Left cardiac atrium (tissue), 4 donors: ENCODE measurements around the gene SLC39A11. TPM values are rescaled to one million over a fixed set of nuclear protein-coding genes. Genes with fewer than 3 reads are reported as not detected.
"Not testable (repeated sequence)": the region's sequence is repeated elsewhere in the genome, so short reads cannot be mapped to it uniquely, and the experiment has no call there.

Experiments used
- ATAC-seq, 2 donors: fragments of 200-7000 bp; cut with Tn5 transposase; one replicate each; pipeline ENCODE4 v1.9.1; 2020; ENCODE audit warnings: mild to moderate bottlenecking in 2 of 2, moderate library complexity in 2 of 2
- DNase-seq: peaks from one replicate; pipeline ENCODE4 v3.0.0-alpha.2; 2020
- intact Hi-C, 2 donors: fragments of 100-400 bp; cut with DNase I; formaldehyde crosslinking; loops; one replicate each; pipeline versions ENCODE4 v1.14.1 to v1.15.1; 2022 to 2023
- long read RNA-seq: library from polyadenylated mRNA; unstranded; transcript quantifications from one replicate; pipeline ENCODE4 v2.0.0, GENCODE V29; 2021
- total RNA-seq, 2 donors: library from RNA; stranded (reverse); fragmentation: NEBNext Ultra II Directional; extraction: Animal tissue kit (Norgen Biotek cat#: 25700); gene quantifications; one replicate each; pipeline ENCODE4 v1.2.1, GENCODE V29; 2021
- donor health status: DM: no; HTN: yes; CAD: no.
- donor health status: DM: no; HTN: yes; CAD: no; lungs with severe emphysema.
- donor health status: DM: yes; HTN: yes; CAD: no.
- donor health status: Dilated cardiomyopathy.

Gene SLC39A11, protein sequence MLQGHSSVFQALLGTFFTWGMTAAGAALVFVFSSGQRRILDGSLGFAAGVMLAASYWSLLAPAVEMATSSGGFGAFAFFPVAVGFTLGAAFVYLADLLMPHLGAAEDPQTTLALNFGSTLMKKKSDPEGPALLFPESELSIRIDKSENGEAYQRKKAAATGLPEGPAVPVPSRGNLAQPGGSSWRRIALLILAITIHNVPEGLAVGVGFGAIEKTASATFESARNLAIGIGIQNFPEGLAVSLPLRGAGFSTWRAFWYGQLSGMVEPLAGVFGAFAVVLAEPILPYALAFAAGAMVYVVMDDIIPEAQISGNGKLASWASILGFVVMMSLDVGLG
- 10 to 100 TPM; 11.3 to 11.7 TPM for total RNA-seq
- long read RNA-seq, partial matches to known transcripts = 0 of 2 reads
- long read RNA-seq, other reads (novel, unspliced or antisense) = 1 of 2 reads

- intact Hi-C loops = no loop called here
- peak; percentile 93 for DNase-seq
- ATAC-seq = peak; percentile 98 to 99
Measured at GRCh38 chr17:73092523-73093135, at the start of gene SLC39A11. SLC39A11 (minus strand) TSS chr17:73092688; CDS start chr17:73088764, 3,924 bp downstream.

DNA sequence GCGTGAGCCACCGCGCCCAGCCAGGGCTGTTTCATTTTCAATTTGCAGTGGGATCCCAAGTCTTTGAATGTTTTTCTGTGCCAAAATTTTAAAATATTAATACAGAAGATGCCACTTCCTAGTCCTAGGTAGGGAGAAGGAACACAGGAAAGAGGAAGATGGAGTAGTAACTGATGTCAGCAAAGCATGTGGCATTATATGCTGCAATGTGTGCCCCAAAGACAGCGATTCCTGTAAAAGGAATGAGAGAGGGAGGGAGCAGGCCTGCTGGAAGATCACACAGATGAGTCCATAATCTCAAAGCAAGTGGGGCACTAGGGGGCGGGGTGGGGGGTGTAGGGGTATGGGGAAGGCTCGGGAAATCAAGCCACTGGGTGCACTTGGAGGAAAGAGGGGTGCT is 48.9 kb upstream of the SLC39A11 start:
- no peak for DNase-seq

DNA sequence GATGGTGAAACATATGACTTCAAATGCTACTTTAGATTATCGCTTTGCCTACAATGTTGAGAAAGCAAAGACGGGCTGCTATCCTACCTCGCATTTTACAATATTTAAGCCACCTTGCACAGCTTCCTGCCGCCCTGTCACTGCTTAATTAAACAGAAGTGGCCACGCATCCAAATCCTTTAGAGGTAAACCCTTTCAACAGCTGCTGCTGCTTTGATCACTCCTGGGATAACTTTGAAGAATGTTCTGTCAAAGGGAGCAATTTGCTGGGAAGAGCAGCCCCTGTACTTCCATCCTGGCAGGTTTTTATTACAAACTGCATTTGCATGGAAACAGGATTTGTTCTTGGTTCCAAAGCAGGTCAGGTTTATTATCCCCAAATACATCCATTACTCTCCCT is 48.1 kb upstream of the SLC39A11 start:
- no peak for DNase-seq
- intact Hi-C loops = no loop called here
- ATAC-seq = no peak

More for the DNA sequence above, 48.9 kb upstream of the SLC39A11 start:
- peak in 1 of 2 donors; percentile 43 for ATAC-seq
- intact Hi-C loops = no loop called here

DNA sequence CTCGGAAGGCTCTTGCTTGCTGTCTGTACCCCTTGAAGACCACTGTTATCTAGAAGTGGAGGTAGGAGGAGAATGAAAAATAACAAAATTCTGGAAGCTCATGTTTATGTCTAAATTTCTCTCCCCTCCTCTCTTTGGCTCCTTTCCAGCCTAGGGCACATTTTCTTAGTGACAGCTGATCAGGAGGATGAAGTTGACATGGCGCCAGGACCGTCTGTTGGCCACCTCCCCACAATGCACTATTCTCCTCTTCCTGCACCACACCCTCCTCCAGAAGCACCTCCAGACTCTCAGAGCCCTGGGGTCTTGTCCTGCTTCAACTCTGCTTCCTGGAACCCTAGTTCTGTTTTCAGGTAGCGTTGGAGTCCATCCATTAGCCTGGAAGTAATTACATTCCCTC is 46.8 kb upstream of the SLC39A11 start:
- DNase-seq = no peak
- intact Hi-C loops = no loop called here
- ATAC-seq = no peak

DNA sequence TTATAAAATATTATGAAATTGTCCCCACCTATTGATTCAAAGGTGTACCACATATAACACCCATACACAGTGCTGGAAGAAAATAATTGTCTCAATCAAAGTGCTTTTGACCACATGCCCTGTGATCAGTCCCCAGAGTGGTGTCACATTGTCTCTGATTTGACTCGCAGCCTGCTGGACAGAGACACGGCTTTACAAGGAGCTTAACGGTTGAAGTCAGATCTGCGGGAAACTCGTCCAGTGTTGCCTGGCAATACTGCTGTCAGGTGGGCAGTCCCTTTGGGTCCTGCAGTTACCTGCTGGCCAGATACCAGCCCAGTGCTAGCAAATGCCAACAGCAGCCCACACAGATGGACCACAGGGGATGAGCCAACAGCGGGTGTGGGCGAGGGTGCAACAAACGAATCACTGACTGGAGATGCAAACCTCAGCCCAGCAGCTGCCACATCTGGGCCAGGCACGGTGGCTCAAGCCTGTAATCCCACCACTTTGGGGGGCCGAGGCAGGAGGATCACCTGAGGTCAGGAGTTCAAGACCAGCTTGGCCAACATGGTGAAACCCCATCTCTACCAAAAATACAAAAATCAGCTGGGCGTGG is 46.2 kb upstream of the SLC39A11 start:
- DNase-seq = no peak
- ATAC-seq = no peak
- intact Hi-C loops = no loop called here

DNA sequence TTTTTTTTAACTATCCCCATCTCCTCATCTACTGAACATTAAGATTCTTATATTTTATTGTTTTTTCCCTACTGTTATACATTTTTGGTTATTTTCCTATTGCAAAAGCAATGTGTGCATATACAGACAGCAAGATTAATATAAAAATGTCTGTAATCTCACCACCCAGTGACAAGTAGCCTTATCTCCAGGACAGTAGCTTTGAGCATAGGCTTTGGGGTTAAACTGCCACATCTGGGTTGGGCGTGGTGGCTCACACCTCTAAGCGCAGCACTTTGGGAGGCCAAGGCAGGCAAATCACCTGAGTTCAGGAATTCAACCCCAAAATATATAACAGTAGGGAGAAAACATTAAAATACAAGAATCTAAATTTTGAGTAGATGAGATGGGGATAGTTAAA is 44.9 kb upstream of the SLC39A11 start:
- intact Hi-C loops = no loop called here
- ATAC-seq = no peak

DNA sequence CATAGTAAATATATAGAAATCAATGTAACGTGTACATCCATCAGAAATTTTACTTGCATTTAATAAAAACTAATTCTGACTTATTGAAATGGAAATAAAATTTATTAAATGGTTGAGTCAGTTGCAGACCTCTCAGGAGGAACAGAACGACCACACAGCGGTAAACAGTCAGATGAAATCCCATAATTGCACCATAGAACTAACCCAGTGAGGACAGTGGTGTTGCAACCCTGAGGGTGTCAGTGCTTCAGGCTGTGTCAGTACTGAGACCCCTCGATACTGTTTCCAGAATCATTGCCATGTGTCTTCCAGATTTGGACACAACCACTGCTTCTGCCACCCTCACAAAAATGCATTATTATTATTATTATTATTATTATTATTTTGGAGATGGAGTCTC is 43.3 kb upstream of the SLC39A11 start:
- intact Hi-C loops = no loop called here
- ATAC-seq = no peak

More for the DNA sequence above, 44.9 kb upstream of the SLC39A11 start:
- DNase-seq = no peak

DNA sequence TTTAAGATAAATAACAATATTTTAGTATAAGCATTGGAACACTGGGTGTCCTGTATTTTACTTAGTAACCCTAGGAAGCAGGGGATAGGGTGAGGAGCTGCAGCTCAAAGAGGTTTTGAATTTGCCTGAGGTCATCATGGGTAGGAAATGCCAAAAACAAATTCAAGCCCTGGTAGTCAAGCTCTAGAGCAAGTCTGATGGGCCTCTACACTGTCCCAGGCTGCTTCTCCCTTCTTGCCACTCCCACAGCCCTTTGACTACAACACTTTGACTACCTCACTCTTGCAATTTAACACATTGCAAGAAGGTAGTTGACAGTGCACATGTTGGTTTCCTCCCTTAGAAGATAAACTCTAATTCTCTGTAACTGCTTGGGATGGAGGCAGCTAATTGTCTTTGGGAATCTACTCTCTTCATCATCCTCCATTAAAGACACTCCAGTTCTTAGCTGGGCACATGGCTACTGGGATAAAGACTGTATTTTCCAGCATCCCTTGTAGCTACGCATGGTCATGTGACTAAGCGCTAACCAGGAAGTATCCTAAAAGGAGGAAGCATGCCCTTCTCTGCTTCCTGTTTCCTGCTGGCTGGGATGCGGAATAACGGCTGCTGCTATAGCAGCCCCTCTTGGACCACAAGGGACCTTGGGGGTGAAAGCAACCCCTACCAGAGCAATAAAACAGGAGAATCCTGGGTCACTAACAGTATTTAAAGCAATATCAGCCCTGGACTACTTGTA is 41.6 kb upstream of the SLC39A11 start:
- DNase-seq (no peak), ATAC-seq (peak in 1 of 2 donors; percentile 34)
- intact Hi-C loops = no loop called here

More for the DNA sequence above, 43.3 kb upstream of the SLC39A11 start:
- no peak for DNase-seq

GRCh38 chr17:73132085-73132492 is 39.6 kb upstream of the SLC39A11 start:
- intact Hi-C loops = no loop called here
- no peak for DNase-seq

GRCh38 chr17:73131439-73131838 is 39.0 kb upstream of the SLC39A11 start:
- DNase-seq, ATAC-seq, intact Hi-C loops: not testable (repeated sequence)

More at GRCh38 chr17:73132085-73132492, 39.6 kb upstream of the SLC39A11 start:
- no peak for ATAC-seq

DNA sequence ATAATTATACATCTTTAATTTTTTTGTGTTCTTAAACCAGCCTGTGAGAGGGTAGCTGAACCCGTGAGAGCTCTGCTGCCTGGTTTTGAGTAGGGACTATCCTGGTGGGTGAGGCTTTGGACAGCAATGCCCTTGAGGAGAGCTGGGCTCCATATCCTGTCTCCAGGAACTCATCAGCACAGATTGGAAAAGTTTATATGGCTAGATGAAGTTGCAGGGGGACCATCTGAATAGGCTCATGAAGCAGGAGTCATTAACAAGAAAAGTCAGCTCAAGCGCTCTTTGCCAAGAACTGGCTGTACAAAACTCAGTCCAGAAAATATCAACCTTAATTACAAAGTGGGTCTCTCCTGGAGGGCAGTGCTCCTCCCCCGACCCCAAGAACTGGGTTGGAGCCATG is 38.5 kb upstream of the SLC39A11 start:
- DNase-seq = no peak
- intact Hi-C loops = no loop called here
- no peak for ATAC-seq

GRCh38 chr17:73128496-73128895 is 36.0 kb upstream of the SLC39A11 start:
- no peak for DNase-seq
- ATAC-seq = no peak
- intact Hi-C loops = no loop called here

- DNase-seq (no peak), ATAC-seq (no peak)
- intact Hi-C loops = no loop called here
Measured at GRCh38 chr17:73126716-73127473, 34.4 kb upstream of the SLC39A11 start.

- intact Hi-C loops = no loop called here
- DNase-seq (no peak), ATAC-seq (no peak)
Measured at GRCh38 chr17:73123606-73124320, 31.3 kb upstream of the SLC39A11 start.

DNA sequence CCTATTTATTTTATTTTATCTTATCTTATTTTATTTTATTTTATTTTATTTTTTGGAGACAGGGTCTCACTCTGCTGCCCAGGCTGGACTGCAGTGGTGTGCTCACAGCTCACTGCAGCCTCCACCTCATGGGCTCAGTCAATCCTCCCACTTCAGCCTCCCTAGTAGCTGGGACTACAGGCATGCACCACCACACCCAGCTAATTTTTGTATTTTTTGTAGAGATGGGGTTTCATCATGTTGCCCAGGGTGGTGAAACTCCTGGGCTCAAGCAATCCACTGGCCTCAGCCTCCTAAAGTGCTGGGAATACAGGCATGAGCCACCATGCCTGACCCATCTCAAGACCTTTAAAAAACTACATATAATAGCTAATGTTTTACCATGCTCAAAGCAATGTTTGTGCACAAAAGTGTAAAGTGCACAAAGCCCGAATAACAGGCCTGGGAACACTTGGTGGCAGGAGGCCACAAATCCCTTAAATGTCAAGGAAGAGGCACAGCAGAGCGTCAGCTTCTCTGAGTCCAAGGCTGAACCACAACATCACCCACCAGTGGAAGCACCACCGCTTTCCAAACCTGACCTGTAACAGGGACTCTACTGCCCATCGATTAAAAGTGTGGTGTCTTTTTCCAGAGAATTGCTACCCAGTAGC is 30.6 kb upstream of the SLC39A11 start:
- ATAC-seq = no peak
- no peak for DNase-seq
- intact Hi-C loops = no loop called here

DNA sequence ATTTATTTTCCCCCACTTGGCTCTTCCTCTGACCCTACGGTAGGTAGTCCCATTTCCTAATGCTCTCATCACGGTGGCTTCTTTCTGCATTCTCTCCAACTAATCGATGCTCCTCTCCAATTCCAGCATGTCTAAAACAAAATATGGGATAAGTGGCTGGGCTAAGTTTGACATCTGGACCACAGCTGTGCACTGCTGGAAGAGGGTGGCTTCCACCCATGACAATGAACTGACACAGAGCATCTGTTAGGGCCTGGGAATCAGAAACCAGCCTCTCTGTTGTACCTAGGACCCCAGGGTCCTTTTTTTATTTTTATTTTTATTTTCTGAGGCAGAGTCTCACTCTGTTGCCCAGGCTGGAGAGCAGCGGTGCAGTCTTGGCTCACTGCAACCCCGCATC is 29.0 kb upstream of the SLC39A11 start:
- ATAC-seq = peak in 1 of 2 donors; percentile 46
- intact Hi-C loops = no loop called here
- DNase-seq = no peak

DNA sequence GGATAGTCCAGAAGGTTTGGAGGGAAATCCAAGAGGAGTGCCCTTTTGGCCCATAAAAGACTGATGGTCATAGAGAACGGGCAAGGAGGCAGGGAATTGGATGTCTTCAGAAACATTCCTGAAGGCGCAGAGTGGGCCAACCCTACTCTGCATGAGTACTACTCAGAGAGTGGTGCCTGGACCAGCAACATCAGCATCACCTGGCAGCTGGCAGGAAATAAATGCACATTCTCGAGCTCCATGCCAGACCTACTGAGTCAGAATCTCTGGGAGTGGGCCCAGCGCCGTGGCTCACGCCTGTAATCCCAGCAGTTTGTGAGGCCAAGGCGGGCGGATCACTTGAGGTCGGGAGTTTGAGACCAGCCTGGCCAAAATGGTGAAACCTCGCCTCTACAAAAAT is 27.1 kb upstream of the SLC39A11 start:
- intact Hi-C loops = no loop called here
- no peak for DNase-seq
- no peak for ATAC-seq

- no peak for DNase-seq
- ATAC-seq = no peak
- intact Hi-C loops = no loop called here
Measured at GRCh38 chr17:73118951-73119391, 26.5 kb upstream of the SLC39A11 start.
